NCI-H1436 treated with DMSO at 0.1 percent for 48 hours (cell line): ENCODE measurements around the gene DNAH14.
"Not testable (repeated sequence)": the region's sequence is repeated elsewhere in the genome, so short reads cannot be mapped to it uniquely, and the experiment has no call there.

Experiments used
- DNase-seq: peaks from one replicate; lab custom pipeline; 2025; lab: John Stamatoyannopoulos, UW

DNAH14 gene

DNA sequence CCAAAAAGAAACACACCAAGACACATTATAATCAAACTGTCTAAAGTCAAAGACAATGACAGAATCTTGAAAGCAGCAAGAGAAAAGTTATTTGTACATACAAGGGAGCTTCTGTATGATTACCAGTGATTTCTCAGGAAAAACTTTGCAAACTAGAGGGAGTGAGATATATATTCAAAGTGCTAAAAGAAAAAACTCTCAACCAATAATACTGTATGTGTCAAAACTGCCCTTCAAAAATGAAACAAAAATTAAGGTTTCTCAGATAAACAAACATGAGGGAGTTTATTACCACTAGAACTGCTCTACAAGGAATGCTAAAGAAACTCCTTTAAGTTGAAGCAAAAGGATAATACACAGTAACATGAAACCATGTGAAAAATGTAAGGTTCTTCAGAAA, 418.9 kb downstream of the DNAH14 start:
- no peak for DNase-seq

GRCh38 chr1:225349826-225350225, 420.4 kb downstream of the DNAH14 start:
- no peak for DNase-seq

DNA sequence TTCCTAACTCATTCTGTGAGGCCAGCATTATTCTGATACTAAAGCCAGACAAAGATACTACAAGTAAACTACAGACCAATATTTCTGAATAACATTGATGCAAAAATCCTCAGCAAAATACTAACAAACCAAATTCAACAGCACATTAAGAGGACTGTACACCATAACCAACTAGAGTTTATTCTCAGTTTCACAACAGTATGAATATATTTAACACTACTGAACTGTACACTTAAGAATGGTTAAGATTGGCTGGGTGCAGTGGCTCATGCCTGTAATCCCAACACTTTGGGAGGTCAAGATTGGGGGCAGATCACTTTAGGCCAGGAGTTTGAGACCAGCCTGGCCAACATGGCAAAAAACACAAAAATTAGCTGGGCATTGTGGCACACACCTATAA, 421.4 kb downstream of the DNAH14 start:
- no peak for DNase-seq

DNA sequence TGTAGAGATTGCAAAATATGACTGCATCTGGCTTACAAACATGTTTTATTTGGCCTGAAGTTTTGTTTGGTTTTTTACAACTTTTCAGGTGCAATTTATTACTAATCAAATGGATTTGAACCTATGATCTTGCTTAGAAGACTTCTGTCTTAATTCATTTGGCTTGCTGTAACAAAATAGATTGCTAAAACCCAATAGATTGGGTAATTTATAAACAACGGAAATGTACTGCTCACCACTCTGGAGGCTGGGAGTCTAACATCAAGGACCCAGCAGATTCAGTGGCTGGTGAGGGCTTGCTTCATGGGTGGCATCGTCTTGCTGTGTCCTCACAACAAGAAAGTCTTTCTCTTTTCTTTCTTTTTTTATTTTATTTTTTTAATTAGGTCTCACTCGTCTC, 425.4 kb downstream of the DNAH14 start:
- no peak for DNase-seq

GRCh38 chr1:225355863-225356262, 426.4 kb downstream of the DNAH14 start:
- no peak for DNase-seq

DNA sequence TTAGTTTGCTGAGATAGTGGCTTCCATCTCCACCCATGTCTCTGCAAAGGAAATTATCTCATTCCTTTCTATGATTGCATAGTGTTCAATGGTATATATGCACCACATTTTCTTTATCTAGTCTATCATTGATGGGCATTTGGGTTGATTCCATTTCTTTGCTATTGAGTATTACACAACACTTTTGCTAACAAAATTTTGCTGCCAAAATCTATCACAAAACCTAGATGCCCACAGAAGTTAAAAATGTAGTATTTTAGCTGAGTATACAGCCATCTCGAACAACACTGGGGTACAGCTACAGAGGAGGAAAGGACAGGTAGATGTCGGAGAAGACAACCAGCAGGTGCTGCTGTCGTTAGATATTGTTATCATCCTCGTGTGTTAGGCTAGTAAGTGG, 430.6 kb downstream of the DNAH14 start:
- DNase-seq, result no peak

DNA sequence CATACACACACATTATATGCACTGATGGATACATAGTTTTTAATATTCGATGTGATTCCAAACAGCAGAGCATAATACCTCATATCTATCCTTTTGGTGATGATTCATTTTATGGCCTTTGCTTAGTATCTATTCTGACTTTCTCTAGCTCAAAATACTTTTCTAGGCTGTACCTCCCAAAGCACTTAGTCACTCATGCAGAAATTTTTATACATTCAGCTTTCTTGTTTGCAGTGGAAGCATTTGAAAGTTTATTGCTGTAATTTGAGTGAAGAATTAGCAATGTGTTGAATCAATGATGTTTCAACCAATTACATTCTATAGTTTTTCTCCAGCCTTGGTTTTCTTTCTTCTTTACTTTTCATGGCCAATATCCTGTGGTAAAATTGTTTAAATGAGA, 431.7 kb downstream of the DNAH14 start:
- no peak for DNase-seq

GRCh38 chr1:225362805-225363204, 433.3 kb downstream of the DNAH14 start:
- no peak for DNase-seq

- DNase-seq, result no peak
Observed at GRCh38 chr1:225364439-225364838, 435.0 kb downstream of the DNAH14 start.

- DNase-seq, result no peak
Observed at GRCh38 chr1:225366018-225366417, 436.5 kb downstream of the DNAH14 start.

GRCh38 chr1:225366552-225366951, 437.1 kb downstream of the DNAH14 start:
- no peak for DNase-seq

DNA sequence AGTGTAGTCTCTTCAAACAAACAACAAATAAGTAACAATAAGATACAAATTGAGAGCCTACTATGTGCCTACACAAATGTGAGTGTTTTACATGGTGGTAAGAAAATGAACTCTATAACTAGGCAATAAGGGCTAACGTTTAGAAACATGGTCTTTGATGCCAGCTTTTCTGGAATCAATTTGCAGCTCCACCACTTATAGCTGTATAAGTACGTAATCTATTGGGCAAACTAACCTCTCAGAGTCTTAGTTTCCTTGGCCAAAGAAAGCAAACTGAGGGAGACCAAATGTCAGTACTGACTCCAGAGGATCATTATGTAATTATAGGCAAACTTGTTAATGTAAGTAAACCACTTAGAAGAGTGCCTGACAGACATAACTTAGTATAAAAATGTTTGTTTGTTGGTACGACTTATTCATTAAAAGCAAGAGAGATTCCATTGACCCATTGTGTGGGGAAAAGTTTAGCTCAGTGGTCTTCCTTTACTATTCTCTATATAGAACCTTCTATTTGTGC, 438.6 kb downstream of the DNAH14 start:
- DNase-seq, result no peak

DNA sequence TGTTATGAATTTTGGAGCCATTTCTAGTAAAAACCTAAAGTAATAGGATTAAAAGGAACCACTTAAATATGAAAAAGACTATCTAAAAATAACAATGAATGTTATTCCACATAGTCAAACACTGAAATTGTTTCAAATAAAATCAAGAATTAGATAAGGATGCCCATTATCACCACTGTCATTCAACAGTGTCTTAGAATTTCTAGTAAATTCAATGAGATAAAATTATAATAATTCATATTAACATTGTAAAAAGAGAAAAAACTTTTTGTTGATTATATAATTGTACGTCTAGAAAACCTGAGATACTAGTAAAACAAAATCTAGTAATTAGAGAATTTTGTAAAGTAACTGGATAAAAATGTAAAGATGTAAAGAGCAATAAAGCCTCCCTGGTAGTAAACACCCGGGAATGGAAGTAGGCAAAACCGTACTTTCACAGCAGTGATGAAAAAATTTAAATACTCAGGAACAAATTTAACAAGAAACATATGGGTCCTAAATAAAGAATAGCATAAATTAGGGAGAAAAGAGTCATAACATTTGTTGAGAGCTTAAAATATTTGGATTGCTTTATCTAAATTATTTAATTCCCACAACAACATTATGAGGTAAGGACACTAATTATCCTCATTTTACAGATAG, 442.0 kb downstream of the DNAH14 start:
- DNase-seq, result no peak

GRCh38 chr1:225373155-225373554, 443.7 kb downstream of the DNAH14 start:
- no peak for DNase-seq

DNA sequence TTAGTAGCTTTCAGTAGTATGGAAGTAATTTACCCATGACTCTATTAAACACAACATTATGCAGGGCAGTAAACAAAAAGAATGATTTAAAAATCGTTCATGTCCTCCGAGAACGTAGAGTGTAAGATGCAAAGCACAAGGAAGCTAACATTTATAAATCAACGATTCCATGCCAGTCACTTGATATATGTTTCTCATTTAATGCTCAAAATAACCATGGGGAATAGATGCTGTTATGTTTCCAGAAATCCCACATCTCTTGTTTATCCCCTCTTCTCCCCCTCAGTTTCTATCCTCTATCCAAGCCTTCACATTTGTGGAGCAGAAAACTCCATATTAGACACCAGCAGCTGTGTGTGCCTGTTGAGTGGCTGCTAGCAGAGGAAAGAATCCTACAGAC, 445.5 kb downstream of the DNAH14 start:
- no peak for DNase-seq

DNA sequence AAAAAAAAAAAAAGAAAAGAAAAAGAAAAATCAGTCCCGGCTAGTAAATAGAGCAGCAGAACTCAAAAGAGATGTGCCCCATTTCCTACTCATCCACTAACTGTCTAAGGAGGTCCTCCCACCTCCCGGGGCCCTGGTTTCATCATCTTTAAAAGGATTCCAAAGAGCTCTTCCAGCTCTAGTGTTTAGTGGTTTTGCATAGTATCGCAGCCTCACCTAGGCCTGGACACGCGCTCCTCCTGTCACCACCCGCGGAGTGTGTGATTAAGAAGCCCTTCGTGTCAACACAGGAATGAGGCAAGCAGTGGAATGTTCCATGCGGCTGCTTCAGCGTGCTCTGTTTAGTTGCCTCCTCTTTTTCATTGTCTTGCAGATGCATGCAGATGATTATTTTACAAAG, 449.4 kb downstream of the DNAH14 start:
- no peak for DNase-seq

DNA sequence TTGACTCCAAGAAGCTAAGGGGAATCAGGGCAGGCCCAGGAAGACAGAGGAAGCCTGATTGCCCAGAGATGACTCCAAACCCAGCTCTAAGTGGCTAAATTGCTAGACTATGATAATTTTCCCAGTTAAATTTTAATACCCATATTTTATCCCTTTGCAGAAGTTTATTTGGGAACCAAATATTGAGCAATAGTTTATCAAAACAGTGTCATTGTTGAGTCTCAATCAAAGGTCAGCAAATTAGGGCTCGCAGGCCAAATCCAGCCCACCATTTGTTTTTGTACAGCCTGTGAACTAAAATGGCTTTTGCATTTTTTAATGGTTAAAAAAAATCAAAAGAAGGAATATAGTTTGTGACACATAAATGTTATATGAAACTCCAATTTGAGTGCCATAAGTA, 451.2 kb downstream of the DNAH14 start:
- DNase-seq, result no peak

GRCh38 chr1:225386860-225387259, 457.4 kb downstream of the DNAH14 start:
- DNase-seq, result not testable (repeated sequence)

DNA sequence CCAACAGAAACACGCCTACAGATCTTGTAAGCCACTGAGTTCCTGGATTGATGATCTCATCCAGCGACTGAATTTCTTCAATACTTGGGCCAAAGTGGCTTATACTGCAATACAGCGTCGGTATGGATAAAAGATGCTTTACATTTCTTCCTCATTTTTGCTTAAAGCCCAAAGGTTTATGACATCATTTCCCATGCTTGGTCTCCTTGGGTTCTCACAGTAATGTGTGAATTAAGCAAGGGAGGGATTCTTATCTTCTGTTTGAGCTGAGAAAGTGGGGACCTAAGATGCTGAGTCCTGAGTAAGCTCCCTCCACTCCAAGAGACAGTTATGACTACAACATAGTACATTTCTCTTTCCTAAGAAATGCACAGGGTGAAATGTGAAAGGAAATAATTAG, 458.9 kb downstream of the DNAH14 start:
- no peak for DNase-seq

- no peak for DNase-seq
Observed at GRCh38 chr1:225389843-225390242, 460.4 kb downstream of the DNAH14 start.

DNA sequence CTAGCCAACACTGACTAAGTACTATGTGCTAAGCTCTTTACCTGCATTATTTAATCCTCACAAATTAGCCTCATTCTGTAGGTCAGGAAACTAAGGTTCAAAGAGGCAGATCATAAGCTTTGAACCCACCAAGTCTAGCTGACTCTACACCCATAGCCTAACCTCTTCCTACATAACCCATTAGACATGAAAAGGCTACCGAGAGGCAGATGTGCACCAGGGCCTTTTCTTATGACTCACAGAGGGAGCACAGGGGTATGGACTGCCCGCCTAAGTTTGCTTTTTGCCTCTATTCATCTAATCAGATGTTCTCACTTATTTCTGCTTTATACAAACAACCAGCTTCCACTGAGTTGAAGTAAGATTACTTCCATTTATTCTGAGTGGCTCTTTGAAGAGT, 466.9 kb downstream of the DNAH14 start:
- DNase-seq, result no peak

DNA sequence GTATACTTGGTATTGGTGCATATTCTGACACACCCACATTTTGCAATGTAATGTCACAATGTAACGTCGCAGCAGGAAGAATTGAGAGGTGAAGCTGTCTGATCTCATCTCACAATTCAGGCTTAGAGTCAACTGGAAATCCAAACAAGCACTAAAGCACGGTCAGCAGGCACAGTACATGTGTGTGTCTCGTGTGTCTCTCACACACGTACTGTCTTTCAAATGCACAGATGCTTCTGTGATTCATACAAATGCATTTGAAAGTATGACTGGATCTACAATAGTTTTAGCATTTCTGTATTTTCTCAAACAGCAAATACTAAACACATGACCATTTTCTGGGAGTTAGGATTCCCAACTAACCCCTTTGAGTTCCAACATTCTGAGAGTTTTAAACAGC, 471.5 kb downstream of the DNAH14 start:
- DNase-seq, result no peak

DNA sequence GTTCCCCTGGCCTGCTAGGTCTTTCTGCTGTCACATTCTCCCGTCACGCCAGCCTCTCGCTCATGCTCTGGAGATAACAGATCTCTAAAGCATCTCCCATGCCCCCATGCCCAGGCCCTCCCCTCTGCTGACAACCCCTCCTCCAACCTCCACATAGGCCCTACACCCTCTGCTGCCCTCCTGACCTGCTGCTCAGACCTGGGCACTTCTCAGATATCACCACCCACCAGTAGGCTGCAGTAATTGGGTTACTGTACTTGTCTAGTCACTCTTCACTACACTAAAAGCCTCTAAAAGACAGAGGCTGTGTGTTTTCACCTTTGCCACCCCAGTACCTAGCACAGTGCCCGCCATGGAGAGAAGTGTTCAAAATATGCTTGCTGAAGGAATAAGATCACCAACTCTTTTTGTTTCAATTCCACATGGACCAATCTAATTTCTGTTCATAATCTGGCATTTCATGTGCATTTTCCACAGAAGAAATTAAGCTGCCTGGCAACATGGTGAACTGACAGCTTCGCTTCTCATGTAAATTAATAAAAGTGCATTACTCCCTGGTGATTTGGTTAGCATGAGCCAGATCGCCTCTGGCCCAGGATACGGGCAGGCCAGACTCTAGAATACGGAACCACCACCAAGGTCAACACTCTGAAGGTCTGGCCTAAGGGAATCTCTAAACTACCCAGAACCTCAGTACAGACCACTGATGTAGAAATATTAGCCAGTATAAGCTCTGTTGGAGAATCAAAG, 477.7 kb downstream of the DNAH14 start:
- no peak for DNase-seq

DNA sequence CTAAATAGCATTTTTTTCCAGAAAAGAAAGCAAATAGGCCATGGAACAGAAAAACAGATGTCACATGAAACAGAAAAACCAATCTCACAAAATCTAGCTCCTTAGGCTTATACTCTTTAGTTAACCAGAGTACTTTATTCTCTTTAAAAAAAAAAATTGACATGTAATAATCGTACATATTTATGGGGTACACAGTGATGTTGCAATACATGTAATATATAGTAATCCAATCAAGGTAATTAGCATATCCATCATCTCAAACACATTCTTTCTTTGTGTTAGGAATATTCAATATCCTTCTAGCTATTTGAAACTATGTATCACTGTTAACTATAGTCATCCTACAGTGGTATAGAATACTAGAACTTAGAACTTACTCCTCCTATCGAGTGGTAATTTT, 478.3 kb downstream of the DNAH14 start:
- DNase-seq, result no peak
